Erythroblast (primary cell): Measurements from ENCODE around the gene NOS1AP.

Experiments used
- GATA1 ChIP-seq: IDR thresholded peaks from 2 replicates; pipeline ENCODE4 v1.6.1; 2011; ENCODE audit warnings: low read depth, mild to moderate bottlenecking, control low read depth, low read length, moderate library complexity
- POLR2A ChIP-seq: IDR thresholded peaks from 2 replicates; pipeline ENCODE4 v1.6.1; 2011; ENCODE audit warnings: mild to moderate bottlenecking, low read length

DNA sequence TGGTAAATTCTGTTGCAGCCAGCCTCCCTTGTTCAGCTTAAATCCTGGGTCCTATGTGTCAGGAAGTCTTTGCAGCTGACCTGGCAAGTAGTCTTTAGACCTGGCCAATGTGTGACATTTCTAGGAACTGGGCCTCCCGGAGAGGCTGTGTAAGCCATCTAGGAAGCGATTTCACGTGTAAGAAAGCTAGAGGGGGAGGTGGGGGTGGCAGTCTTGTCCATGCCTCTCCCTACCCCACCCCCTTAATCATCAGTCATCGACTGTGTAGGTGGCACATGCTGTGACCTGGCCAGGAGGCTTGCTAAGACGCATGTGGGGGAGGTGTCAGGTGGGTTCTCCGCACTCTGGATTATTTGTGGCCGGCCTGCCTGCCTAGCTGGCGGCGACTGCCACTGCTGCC lies 320.5 kb downstream of the NOS1AP start:
- TF ChIP-seq POLR2A: no peak
- no peak for TF ChIP-seq GATA1
